Thoracic aorta (tissue), 2 donors: ENCODE measurements around the gene AK9. TPM values are rescaled to one million over a fixed set of nuclear protein-coding genes. Genes with fewer than 3 reads are reported as not detected.

ENCODE experiments used
- ATAC-seq: fragments of 150-250 bp; one replicate; pipeline ENCODE4 v1.8.0; 2017; ENCODE audit warnings: low read depth; ENCODE audit not compliant: insufficient number of reproducible peaks, low FRiP score
- DNase-seq: peaks from one replicate; pipeline ENCODE4 v3.0.0-alpha.2; 2020; ENCODE audit warnings: low spot score
- H3K27ac ChIP-seq, 2 donors: fragments of 200-600 bp; sonication (generic); 1 replicate in 1 of 2; 2 replicates in 1 of 2; pipeline ENCODE4 v1.5.1; 2016; ENCODE audit warnings: mild to moderate bottlenecking in 2 of 2, moderate library complexity in 2 of 2
- H3K27me3 ChIP-seq: fragments of 200-600 bp; sonication (generic); replicated peaks from 2 replicates; pipeline ENCODE4 v1.6.0; 2016; ENCODE audit warnings: mild to moderate bottlenecking; ENCODE audit not compliant: insufficient read depth
- H3K36me3 ChIP-seq: fragments of 200-600 bp; sonication (generic); one replicate; pipeline ENCODE4 v1.5.1; 2016
- H3K4me1 ChIP-seq, 2 donors: fragments of 200-600 bp; sonication (generic); 1 replicate in 1 of 2; 2 replicates in 1 of 2; pipeline versions ENCODE4 v1.5.1 to v1.6.0; 2016; ENCODE audit warnings: low read depth in 2 of 2, mild to moderate bottlenecking in 1 of 2; ENCODE audit not compliant: control insufficient read depth in 1 of 2
- H3K4me3 ChIP-seq: fragments of 200-600 bp; sonication (generic); 2 replicates; pipeline ENCODE4 v1.5.1; 2016; ENCODE audit warnings: mild to moderate bottlenecking
- H3K9me3 ChIP-seq: fragments of 200-600 bp; sonication (generic); 2 replicates; pipeline ENCODE4 v1.5.1; 2016
- CTCF ChIP-seq: fragments of 200-600 bp; sonication (generic); IDR thresholded peaks from one replicate; pipeline ENCODE4 v1.5.1; 2019; ENCODE audit warnings: antibody characterized with exemption
- total RNA-seq, 2 donors: library from RNA; depleted of rRNA; stranded (reverse); fragments of >200 nt; gene quantifications; one replicate each; pipeline versions ENCODE4 v1.1.0 to v1.2.3, GENCODE V29; 2016

AK9 gene
- total RNA-seq, 2 donors from 2014 or later = 12.5 to 12.8 TPM

GRCh38 chr6:109516929-109517328 lies 174.1 kb downstream of the AK9 start:
- Histone ChIP-seq H3K27ac (no peak overlapping the region), H3K9me3 (no peaks in the 10 kb centered on the region), H3K4me1 (peaks cover 0 to 9% of the 10 kb centered on the region in 2 donors), H3K36me3 (no peaks in the 10 kb centered on the region), H3K4me3 (no peak overlapping the region), H3K27me3 (no peaks in the 10 kb centered on the region)
- no peak for TF ChIP-seq CTCF
- ATAC-seq = no peak
- DNase-seq = no peak

- ATAC-seq (no peak), DNase-seq (no peak)
- Histone ChIP-seq H3K27me3 (no peaks in the 10 kb centered on the region), H3K4me1 (peaks cover 0 to 11% of the 10 kb centered on the region in 2 donors), H3K36me3 (no peaks in the 10 kb centered on the region), H3K4me3 (no peak overlapping the region), H3K27ac (no peak overlapping the region), H3K9me3 (no peaks in the 10 kb centered on the region)
- no peak for TF ChIP-seq CTCF
Observed at GRCh38 chr6:109515781-109516409, 175.1 kb downstream of the AK9 start.

DNA sequence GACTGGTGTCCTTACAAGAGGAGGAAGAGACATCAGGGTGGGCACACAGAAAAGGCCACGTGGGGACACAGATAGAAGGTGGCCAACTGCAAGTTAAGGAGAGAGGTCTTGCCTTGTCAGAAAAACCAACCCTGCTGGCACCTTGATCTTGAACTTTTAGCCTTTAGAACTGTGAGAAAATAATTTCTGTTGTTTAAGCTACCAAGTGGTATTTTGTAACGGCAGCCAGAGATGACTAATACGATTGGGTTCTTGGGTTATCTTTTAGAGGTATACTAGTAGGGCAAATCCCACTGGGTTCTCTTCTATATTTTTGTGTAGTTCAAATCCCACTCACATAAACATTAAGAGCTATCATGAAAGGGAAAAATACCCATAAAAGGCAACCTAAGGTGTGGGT lies 176.1 kb downstream of the AK9 start:
- Histone ChIP-seq H3K27ac (no peak overlapping the region), H3K4me1 (peaks cover 0 to 11% of the 10 kb centered on the region in 2 donors), H3K36me3 (no peaks in the 10 kb centered on the region), H3K27me3 (no peaks in the 10 kb centered on the region), H3K4me3 (no peak overlapping the region), H3K9me3 (no peaks in the 10 kb centered on the region)
- DNase-seq = no peak
- no peak for TF ChIP-seq CTCF
- no peak for ATAC-seq

DNA sequence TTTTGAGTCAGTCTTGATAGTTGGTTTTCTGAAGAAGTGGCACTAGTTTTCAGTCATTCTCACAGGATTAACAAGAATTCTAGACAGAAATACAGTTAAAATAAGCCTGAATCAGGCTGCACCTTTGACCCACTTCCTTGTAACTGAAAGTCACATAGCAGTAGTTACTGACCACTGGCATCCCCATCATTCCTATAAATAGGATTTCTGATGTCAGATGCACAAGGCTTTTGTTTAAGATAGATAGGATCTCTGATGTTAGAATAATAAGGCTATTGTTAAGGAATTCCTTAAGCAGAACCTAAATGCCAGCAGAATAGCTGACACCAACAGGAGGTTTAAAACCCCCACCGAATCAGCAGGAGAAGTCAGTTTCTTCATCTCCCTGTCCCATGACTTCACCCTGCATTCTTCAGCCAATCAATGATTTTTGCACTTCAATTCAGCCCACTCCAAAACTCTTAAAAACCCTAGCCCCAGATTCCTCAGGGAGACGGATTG lies 177.4 kb downstream of the AK9 start:
- Histone ChIP-seq H3K4me3 (no peak overlapping the region), H3K4me1 (peaks cover 0 to 11% of the 10 kb centered on the region in 2 donors), H3K9me3 (no peaks in the 10 kb centered on the region), H3K27ac (no peak overlapping the region), H3K36me3 (no peaks in the 10 kb centered on the region), H3K27me3 (no peaks in the 10 kb centered on the region)
- DNase-seq (no peak), ATAC-seq (no peak)
- no peak for TF ChIP-seq CTCF

GRCh38 chr6:109512271-109512817 lies 178.7 kb downstream of the AK9 start:
- H3K27me3 ChIP-seq = no peaks in the 10 kb centered on the region
- no peaks in the 10 kb centered on the region for H3K36me3 ChIP-seq
- H3K4me1 ChIP-seq = peaks cover 0 to 11% of the 10 kb centered on the region in 2 donors
- no peak overlapping the region for H3K27ac ChIP-seq
- no peaks in the 10 kb centered on the region for H3K9me3 ChIP-seq
- TF ChIP-seq CTCF = no peak
- no peak for DNase-seq
- no peak for ATAC-seq
- no peak overlapping the region for H3K4me3 ChIP-seq
